ENCODE data around the gene EFNA2.

DNA sequence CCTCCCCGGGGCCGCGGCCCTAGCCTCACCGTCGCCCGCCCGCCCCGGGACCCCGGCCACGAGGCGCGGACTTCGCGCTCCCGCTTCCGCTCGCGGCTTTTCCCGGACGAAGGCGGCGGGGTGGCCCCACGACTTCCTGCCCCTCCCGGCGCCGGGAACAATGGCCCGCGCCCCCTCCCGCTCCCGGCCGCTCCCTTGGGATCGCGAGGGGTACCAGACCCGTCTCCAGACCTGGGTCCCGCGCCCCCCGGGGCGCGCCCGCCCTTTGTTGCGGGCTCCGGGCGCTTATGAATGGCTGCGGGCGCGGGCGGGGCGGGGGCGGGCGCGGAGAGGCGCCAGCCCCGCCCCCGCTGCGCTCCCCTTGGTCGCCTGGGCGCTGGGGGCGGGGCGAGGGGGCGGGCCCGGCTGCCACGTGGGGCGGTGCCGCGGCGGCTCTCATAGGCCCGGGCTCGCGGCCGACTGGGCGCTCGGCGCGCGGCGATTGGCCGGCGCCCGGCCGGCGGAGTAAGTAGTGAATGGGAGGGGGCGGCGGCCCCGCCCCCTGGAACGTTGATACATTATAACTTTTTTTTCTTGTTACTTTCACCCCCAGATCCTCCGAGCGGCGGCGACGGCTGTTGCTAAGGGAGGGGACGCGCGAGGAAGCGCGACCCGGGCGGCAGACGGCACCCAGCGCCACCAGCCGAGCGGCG lies 36.2 kb upstream of the EFNA2 start:
- TF ChIP-seq RAD21 (IDR thresholded peaks at IDR 0.05; ENCODE audit: low read length) (no peak), IRF3 (IDR thresholded peaks at IDR 0.05; ENCODE audit: low read depth, low read length) (no peak), TAF1 (IDR thresholded peaks at IDR 0.05; ENCODE audit: borderline replicate concordance, low read depth, low read length) (peak; percentile 76), CTCF (IDR thresholded peaks at IDR 0.05) (no peak), MEF2A (IDR thresholded peaks at IDR 0.05; ENCODE audit: borderline replicate concordance, low read depth) (0 out of 2 replicates have a peak, but pooled peaks have one; percentile 10), EP300 (IDR thresholded peaks at IDR 0.05; ENCODE audit: borderline replicate concordance in 1 of 2, low read depth in 1 of 2, low read length in 1 of 2) (no peak), FOXJ3 (CRISPR knock-in tag; IDR thresholded peaks at IDR 0.05) (no peak), RCOR1 (IDR thresholded peaks at IDR 0.05; ENCODE audit: low read length) (no peak), POLR2AphosphoS5 (IDR thresholded peaks at IDR 0.05; ENCODE audit: low read depth, low read length) (peak; percentile 95)
- TF ChIP-seq, protein P1, sequence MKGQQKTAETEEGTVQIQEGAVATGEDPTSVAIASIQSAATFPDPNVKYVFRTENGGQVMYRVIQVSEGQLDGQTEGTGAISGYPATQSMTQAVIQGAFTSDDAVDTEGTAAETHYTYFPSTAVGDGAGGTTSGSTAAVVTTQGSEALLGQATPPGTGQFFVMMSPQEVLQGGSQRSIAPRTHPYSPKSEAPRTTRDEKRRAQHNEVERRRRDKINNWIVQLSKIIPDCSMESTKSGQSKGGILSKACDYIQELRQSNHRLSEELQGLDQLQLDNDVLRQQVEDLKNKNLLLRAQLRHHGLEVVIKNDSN (IDR thresholded peaks at IDR 0.05; ENCODE audit: borderline replicate concordance, low read depth): peak; percentile 32; the same call in 1 of the 2 replicates

Data from SK-N-SH (cell line).